GM19023 (cell line): ENCODE data around the gene TSPEAR.

ENCODE experiments used
- ATAC-seq: cut with Tn5 transposase; IDR thresholded peaks from one replicate; pipeline ENCODE4 v1.9.1; 2021; ENCODE audit warnings: mild to moderate bottlenecking, moderate library complexity; ENCODE audit not compliant: unreplicated experiment

TSPEAR gene

GRCh38 chr21:44723177-44724131 is 12.1 kb upstream of the TSPEAR start:
- ATAC-seq = no peak

- no peak for ATAC-seq
Measured at GRCh38 chr21:44722731-44723130, 11.4 kb upstream of the TSPEAR start.

- no peak for ATAC-seq
Measured at GRCh38 chr21:44720170-44720569, 8.8 kb upstream of the TSPEAR start.

- ATAC-seq = no peak
Measured at GRCh38 chr21:44718571-44718970, 7.2 kb upstream of the TSPEAR start.

- ATAC-seq = no peak
Measured at GRCh38 chr21:44718093-44718492, 6.7 kb upstream of the TSPEAR start.

- ATAC-seq = no peak
Measured at GRCh38 chr21:44716984-44717383, 5.6 kb upstream of the TSPEAR start.

GRCh38 chr21:44714905-44715304 is 3.5 kb upstream of the TSPEAR start:
- ATAC-seq = no peak

- ATAC-seq = no peak
Measured at GRCh38 chr21:44713846-44714245, 2.5 kb upstream of the TSPEAR start.

GRCh38 chr21:44713130-44713529 is 1.8 kb upstream of the TSPEAR start:
- no peak for ATAC-seq

- no peak for ATAC-seq
Measured at GRCh38 chr21:44712203-44713028, 1.0 kb upstream of the TSPEAR start.

- no peak for ATAC-seq
Measured at GRCh38 chr21:44710756-44711326, 531 bp downstream of the TSPEAR start.

- ATAC-seq = no peak
Measured at GRCh38 chr21:44710294-44710665, 1.1 kb downstream of the TSPEAR start.

- ATAC-seq = no peak
Measured at GRCh38 chr21:44709426-44710293, 1.7 kb downstream of the TSPEAR start.

GRCh38 chr21:44708866-44709425 is 2.4 kb downstream of the TSPEAR start:
- no peak for ATAC-seq

GRCh38 chr21:44708213-44708865 is 3.0 kb downstream of the TSPEAR start:
- no peak for ATAC-seq

GRCh38 chr21:44706706-44707581 is 4.4 kb downstream of the TSPEAR start:
- no peak for ATAC-seq

GRCh38 chr21:44706026-44706705 is 5.2 kb downstream of the TSPEAR start:
- ATAC-seq = no peak

- no peak for ATAC-seq
Measured at GRCh38 chr21:44704636-44705001, 6.8 kb downstream of the TSPEAR start.
